ENCODE results near the gene ZFPM1.

GRCh38 chr16:88514070-88514469, 61.0 kb downstream of the ZFPM1 start:
- no peak for TF ChIP-seq ZNF274 (IDR thresholded peaks at IDR 0.05; ENCODE audit: low read depth, low read length)
- TF ChIP-seq SUZ12 (IDR thresholded peaks at IDR 0.05; ENCODE audit: extremely low read depth, insufficient read depth, insufficient read length), result no peak
